ENCODE data around the gene GP5.

DNA sequence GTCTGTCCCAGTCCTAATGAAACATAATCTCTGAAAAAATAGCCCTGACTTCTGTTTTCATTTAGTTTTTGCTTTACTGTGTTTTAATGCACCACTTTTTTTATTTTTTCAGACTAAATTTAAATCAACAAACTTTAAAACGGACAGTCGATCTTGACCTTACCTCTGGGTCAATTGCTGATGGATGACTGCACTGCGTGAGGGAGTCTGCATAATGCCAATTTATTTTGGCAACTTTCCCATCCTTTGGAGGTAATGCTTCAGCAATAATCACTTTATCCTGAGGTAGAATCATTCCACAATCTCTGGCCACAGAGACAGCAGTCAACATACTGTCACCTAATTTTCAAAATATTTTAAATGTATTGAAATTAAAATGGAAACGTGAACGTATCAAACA, 32.5 kb upstream of the GP5 start:
- TF ChIP-seq YY1 (IDR thresholded peaks at IDR 0.05; ENCODE audit: insufficient read depth, insufficient read length) = no peak
- no peak for TF ChIP-seq ZNF274 (IDR thresholded peaks at IDR 0.05; ENCODE audit: low read depth, low read length)
